Keratinocyte (primary cell): Measurements from ENCODE around the gene BARX1. TPM values are rescaled to one million over a fixed set of nuclear protein-coding genes. Genes with fewer than 3 reads are reported as not detected.

Experiments
- DNase-seq: peaks from one replicate; pipeline ENCODE4 v3.0.0-alpha.2; 2011; ENCODE audit warnings: low read depth, missing footprints, low spot score
- FAIRE-seq: peaks from 2 replicates; lab custom pipeline; 2011; peaks lifted over from hg19 to GRCh38; lab: Jason Lieb, UNC
- H2AFZ ChIP-seq: 2 replicates; pipeline ENCODE4 v1.6.0; 2012; ENCODE audit warnings: low read length, control low read depth, inconsistent platforms; ENCODE audit not compliant: control insufficient read depth
- H3K27ac ChIP-seq: 2 replicates; pipeline ENCODE4 v1.5.1; 2011; ENCODE audit warnings: low read length; ENCODE audit not compliant: control insufficient read depth, insufficient read depth
- H3K27me3 ChIP-seq: 3 replicates; pipeline ENCODE4 v1.6.0; 2011; ENCODE audit warnings: low read length; ENCODE audit not compliant: control insufficient read depth, insufficient read depth; ENCODE audit errors: extremely low read depth
- H3K36me3 ChIP-seq, 2 experiments: 2 replicates in 1 of 2; 3 replicates in 1 of 2; pipeline ENCODE4 v1.5.1; 2011; ENCODE audit warnings: low read length in 2 of 2, mild to moderate bottlenecking in 1 of 2; ENCODE audit not compliant: control insufficient read depth in 2 of 2, insufficient read depth in 2 of 2; ENCODE audit errors: extremely low read depth in 1 of 2
- H3K4me1 ChIP-seq: 3 replicates; pipeline ENCODE4 v1.5.1; 2011; ENCODE audit warnings: low read length; ENCODE audit not compliant: control insufficient read depth, insufficient read depth; ENCODE audit errors: extremely low read depth
- H3K4me2 ChIP-seq: 3 replicates; pipeline ENCODE4 v1.6.0; 2011; ENCODE audit warnings: low read depth, low read length; ENCODE audit not compliant: control insufficient read depth, insufficient read depth; ENCODE audit errors: extremely low read depth
- H3K4me3 ChIP-seq, 3 experiments: fragments of 200-600 bp in 1 of 3; sonication (generic) in 1 of 3; 2 replicates in 2 of 3; 3 replicates in 1 of 3; pipeline ENCODE4 v1.5.1; 2011 to 2016; ENCODE audit warnings: low read length in 3 of 3, mild to moderate bottlenecking in 3 of 3, control low read depth in 2 of 3, inconsistent platforms in 1 of 3, low read depth in 1 of 3, mixed read lengths in 1 of 3, mixed run types in 1 of 3, moderate library complexity in 1 of 3; ENCODE audit not compliant: control insufficient read depth in 2 of 3, insufficient read depth in 2 of 3; ENCODE audit errors: extremely low read depth in 1 of 3
- H3K79me2 ChIP-seq: 2 replicates; pipeline ENCODE4 v1.6.0; 2012; ENCODE audit warnings: low read length; ENCODE audit not compliant: control insufficient read depth, insufficient read depth
- H3K9ac ChIP-seq: 3 replicates; pipeline ENCODE4 v1.6.0; 2011; ENCODE audit warnings: low read length; ENCODE audit not compliant: control insufficient read depth, insufficient read depth; ENCODE audit errors: extremely low read depth
- H3K9me1 ChIP-seq: 3 replicates; pipeline ENCODE4 v1.6.0; 2011; ENCODE audit warnings: low read length; ENCODE audit not compliant: control insufficient read depth, insufficient read depth; ENCODE audit errors: extremely low read depth
- H3K9me3 ChIP-seq: 2 replicates; pipeline ENCODE4 v1.5.1; 2012; ENCODE audit warnings: low read depth, low read length; ENCODE audit not compliant: control insufficient read depth
- H4K20me1 ChIP-seq: 3 replicates; pipeline ENCODE4 v1.6.0; 2011; ENCODE audit warnings: low read length; ENCODE audit not compliant: control insufficient read depth, insufficient read depth; ENCODE audit errors: extremely low read depth
- CTCF ChIP-seq, 3 experiments: IDR thresholded peaks in 1 of 3; conservative IDR thresholded peaks in 1 of 3; optimal IDR thresholded peaks in 1 of 3; 2 replicates in 2 of 3; 3 replicates in 1 of 3; pipeline versions ENCODE3 to v1.5.1; 2011; ENCODE audit warnings: low read length in 3 of 3, mild to moderate bottlenecking in 3 of 3, moderate library complexity in 2 of 3, control low read depth in 1 of 3, inconsistent platforms in 1 of 3; ENCODE audit not compliant: insufficient read depth in 2 of 3; ENCODE audit errors: extremely low read depth in 1 of 3
- EZH2 ChIP-seq: IDR thresholded peaks from one replicate; pipeline ENCODE4 v1.6.1; 2012; ENCODE audit warnings: inconsistent platforms, mild to moderate bottlenecking, low read length, moderate library complexity
- dilution Hi-C: fragments of 300-500 bp; cut with MboI; formaldehyde crosslinking; loops from one replicate; pipeline ENCODE4 v1.7.0; 2020; ENCODE audit warnings: low sequenced_read_pairs; ENCODE audit not compliant: extremely low pct_ligation_motif_present
- polyA plus RNA-seq, 5 experiments: library from polyadenylated mRNA; depleted of rRNA in 3 of 5; stranded (reverse) in 3 of 5; stranded (forward) in 1 of 5; unstranded in 1 of 5; fragments of >200 nt; gene quantifications; 1 replicate in 1 of 5; 2 replicates in 3 of 5; 3 replicates in 1 of 5; pipeline versions ENCODE4 v1.2.1 to v1.2.3, GENCODE V29; 2011 to 2012; ENCODE audit warnings: missing spikeins in 2 of 5, low read depth in 1 of 5, low replicate concordance in 1 of 5

BARX1 gene
- polyA plus RNA-seq, 1 donor (not counting 4 experiments of a cell fraction or from before 2014, with no cell fraction given), result not detected

GRCh38 chr9:93967020-93967803 is 12.1 kb upstream of the BARX1 start:
- DNase-seq (no peak), FAIRE-seq (no peak)
- H3K36me3 ChIP-seq, result no peaks in the 10 kb centered on the region
- dilution Hi-C loops, result no loop called here
- no peaks in the 10 kb centered on the region for H3K79me2 ChIP-seq
- no peak overlapping the region for H3K4me3 ChIP-seq
- peaks cover 12% of the 10 kb centered on the region for H3K27me3 ChIP-seq
- no peak overlapping the region for H3K27ac ChIP-seq
- TF ChIP-seq EZH2 (no peak), CTCF (optimal IDR thresholded peaks at IDR 0.05 in 1 of 3, IDR thresholded peaks at IDR 0.05 in 1 of 3, conservative IDR thresholded peaks at IDR 0.05 in 1 of 3; ENCODE audit: extremely low read depth in 1 of 3, insufficient read depth in 2 of 3, low read length in 3 of 3) (no peak)
- no peaks in the 10 kb centered on the region for H4K20me1 ChIP-seq
- H3K9me3 ChIP-seq, result no peaks in the 10 kb centered on the region
- H3K9ac ChIP-seq, result no peak overlapping the region
- no peaks in the 10 kb centered on the region for H3K9me1 ChIP-seq
- no peak overlapping the region for H2AFZ ChIP-seq
- H3K4me2 ChIP-seq, result no peak overlapping the region
- no peaks in the 10 kb centered on the region for H3K4me1 ChIP-seq

GRCh38 chr9:93965830-93966577 is 10.8 kb upstream of the BARX1 start:
- no peaks in the 10 kb centered on the region for H3K9me1 ChIP-seq
- no peaks in the 10 kb centered on the region for H3K4me1 ChIP-seq
- no peak overlapping the region for H3K27ac ChIP-seq
- no peak overlapping the region for H3K4me3 ChIP-seq
- no peaks in the 10 kb centered on the region for H3K79me2 ChIP-seq
- H3K36me3 ChIP-seq, result no peaks in the 10 kb centered on the region
- H3K27me3 ChIP-seq, result peaks cover 20% of the 10 kb centered on the region
- FAIRE-seq (no peak), DNase-seq (no peak)
- TF ChIP-seq CTCF (optimal IDR thresholded peaks at IDR 0.05 in 1 of 3, IDR thresholded peaks at IDR 0.05 in 1 of 3, conservative IDR thresholded peaks at IDR 0.05 in 1 of 3; ENCODE audit: extremely low read depth in 1 of 3, insufficient read depth in 2 of 3, low read length in 3 of 3), result peak in 2 of 3 experiments; percentile 53
- no peak for TF ChIP-seq EZH2
- H4K20me1 ChIP-seq, result no peaks in the 10 kb centered on the region
- dilution Hi-C loops, result no loop called here
- no peak overlapping the region for H2AFZ ChIP-seq
- H3K9ac ChIP-seq, result no peak overlapping the region
- H3K9me3 ChIP-seq, result no peaks in the 10 kb centered on the region
- no peak overlapping the region for H3K4me2 ChIP-seq
